NCI-H2107 treated with DMSO at 0.1 percent for 48 hours (cell line): Measurements from ENCODE around the gene BAG3.

ENCODE experiments used
- DNase-seq: peaks from one replicate; lab custom pipeline; 2025; ENCODE audit not compliant: unreplicated experiment; lab: John Stamatoyannopoulos, UW

BAG3 gene

GRCh38 chr10:119665901-119666708, 14.9 kb downstream of the BAG3 start:
- no peak for DNase-seq

DNA sequence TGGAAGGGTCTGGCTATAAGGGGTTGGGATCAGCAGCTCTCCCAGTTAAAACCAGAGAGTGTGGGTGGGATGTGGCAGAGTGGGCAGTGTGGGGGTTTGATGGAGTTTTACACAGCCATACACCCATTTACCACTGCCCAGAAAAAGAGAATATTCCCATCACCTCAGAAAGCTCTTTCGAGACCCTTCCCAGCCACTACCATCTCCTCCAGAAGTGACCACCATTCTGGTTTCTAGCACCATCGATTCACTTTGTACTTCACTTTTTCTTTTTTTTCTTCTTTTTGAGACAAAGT, 15.5 kb downstream of the BAG3 start:
- DNase-seq: no peak

DNA sequence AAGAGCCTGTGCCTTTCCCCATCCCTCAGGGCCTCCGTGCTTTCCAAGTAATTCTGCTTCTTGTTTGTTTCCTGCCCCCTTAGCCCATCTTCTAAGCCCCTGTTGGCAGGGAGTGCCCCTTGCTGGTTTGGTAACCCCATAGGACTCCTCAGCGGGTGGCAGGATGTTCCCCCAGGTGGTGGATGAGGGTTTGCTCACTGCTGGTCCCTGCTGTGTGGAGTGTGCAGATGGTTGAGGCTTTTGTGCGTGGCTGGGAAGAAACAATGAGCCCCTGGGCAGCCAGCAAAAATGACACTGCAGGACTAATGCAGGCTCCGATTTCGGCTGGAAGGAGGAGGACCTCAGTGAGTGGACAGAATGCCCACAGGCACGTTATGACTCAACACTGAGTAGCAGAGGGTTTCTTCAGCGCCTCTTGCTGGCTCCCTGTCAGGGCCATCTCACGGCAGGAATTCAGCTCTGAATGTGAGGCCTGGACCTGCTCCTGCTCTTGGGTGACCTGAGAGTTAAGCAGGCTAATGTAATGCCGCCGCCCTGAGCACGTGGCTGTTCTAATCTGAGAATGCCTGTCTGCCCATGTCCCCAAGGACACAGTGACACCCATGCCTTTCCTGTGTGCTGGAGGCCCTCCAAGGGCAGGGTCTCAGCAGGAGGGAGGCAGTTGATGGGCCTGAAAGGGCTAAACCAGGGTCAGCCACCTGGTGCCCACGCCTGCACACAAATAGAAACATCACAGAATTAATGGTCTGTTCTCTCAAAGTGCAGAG, 16.6 kb downstream of the BAG3 start:
- DNase-seq: peak; percentile 34

DNA sequence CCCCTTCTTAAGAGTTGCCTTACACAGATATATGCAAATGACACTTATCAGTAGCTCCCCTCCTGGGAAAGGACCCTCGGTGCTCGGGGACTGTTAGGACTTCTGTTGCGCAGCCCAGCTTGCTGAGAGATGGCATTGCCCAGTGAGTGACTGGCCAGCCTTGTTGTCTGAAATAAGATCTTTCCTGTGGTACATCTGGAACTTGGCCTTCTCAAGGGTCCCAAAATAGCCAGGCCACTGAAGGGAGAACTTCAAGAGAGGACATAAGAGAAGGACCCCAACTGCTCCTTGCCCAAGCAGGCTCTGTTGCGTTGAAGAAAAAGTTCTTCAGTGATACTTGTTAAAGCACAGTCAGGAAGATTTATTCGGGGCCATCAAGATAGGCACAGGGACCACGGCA, 17.3 kb downstream of the BAG3 start:
- no peak for DNase-seq

- DNase-seq: no peak
Measured at GRCh38 chr10:119669331-119669730, 18.2 kb downstream of the BAG3 start.

DNA sequence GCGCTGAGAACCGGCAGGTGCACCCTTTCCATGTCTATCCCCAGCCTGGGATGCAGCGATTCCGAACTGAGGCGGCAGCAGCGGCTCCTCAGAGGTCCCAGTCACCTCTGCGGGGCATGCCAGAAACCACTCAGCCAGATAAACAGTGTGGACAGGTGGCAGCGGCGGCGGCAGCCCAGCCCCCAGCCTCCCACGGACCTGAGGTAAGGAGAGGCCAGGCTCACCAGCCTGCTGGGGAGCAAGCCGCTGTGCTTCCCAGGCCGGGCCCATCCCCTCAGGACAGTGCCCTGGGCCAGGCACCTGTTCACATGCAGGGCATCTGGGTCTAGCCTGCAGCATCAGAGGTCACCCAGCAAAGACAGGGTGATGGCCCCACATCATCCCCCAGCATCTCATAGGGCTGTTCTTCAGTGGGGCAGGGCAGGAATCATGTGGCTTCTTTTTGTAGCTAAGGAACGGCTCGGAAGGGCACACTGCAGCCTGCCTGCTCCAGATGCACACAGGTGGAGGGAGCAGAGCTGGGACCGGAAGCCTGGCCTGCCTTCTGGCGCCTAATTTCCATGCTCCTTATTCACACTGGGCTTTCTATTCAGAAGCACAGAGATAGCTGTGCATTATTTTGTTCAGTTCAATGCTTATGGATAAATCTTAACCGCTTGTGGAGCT, 18.9 kb downstream of the BAG3 start:
- no peak for DNase-seq

- DNase-seq: no peak
Measured at GRCh38 chr10:119670717-119671116, 19.5 kb downstream of the BAG3 start.

GRCh38 chr10:119671381-119671780, 20.2 kb downstream of the BAG3 start:
- no peak for DNase-seq

DNA sequence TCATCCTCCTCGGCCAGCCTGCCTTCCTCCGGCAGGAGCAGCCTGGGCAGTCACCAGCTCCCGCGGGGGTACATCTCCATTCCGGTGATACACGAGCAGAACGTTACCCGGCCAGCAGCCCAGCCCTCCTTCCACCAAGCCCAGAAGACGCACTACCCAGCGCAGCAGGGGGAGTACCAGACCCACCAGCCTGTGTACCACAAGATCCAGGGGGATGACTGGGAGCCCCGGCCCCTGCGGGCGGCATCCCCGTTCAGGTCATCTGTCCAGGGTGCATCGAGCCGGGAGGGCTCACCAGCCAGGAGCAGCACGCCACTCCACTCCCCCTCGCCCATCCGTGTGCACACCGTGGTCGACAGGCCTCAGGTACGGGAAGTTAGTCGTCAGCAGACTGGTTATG, 21.1 kb downstream of the BAG3 start:
- no peak for DNase-seq

GRCh38 chr10:119673271-119673670, 22.1 kb downstream of the BAG3 start:
- DNase-seq: no peak

DNA sequence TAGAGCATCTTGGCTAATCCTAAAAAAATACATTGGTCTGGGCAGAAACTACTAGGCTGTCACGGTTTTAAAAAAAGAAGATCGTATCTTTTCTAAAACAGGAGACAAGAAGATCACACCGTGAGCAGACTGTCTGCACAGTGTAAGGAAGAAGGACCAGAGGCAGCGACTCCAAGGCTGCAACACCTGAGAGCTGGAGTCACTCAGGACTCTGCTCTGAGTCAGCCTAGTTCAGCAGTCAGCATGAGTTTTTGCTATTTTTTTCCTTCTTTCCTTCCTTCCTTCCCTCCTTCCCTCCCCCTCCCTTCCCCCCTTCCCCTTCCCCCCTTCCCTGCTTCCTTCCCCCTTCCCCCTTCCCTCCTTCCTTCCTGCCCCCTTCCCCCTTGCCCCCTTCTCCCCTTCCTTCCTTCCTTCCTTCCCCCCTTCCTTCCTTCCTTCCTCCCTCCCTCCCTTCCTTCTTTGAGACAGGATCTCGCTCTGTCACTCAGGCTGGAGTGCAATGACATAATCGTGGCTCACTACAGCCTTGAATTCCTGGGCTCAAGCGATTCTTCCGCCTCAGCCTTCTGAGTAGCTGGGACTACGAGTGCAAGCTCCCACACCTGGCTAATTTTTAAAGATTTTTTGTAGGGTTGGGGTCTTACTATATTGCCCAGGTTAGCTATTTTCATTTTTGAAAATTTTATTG, 24.4 kb downstream of the BAG3 start:
- DNase-seq: no peak

DNA sequence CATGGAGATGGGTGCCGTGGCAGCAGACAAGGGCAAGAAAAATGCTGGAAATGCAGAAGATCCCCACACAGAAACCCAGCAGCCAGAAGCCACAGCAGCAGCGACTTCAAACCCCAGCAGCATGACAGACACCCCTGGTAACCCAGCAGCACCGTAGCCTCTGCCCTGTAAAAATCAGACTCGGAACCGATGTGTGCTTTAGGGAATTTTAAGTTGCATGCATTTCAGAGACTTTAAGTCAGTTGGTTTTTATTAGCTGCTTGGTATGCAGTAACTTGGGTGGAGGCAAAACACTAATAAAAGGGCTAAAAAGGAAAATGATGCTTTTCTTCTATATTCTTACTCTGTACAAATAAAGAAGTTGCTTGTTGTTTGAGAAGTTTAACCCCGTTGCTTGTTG, 25.9 kb downstream of the BAG3 start:
- DNase-seq: no peak

DNA sequence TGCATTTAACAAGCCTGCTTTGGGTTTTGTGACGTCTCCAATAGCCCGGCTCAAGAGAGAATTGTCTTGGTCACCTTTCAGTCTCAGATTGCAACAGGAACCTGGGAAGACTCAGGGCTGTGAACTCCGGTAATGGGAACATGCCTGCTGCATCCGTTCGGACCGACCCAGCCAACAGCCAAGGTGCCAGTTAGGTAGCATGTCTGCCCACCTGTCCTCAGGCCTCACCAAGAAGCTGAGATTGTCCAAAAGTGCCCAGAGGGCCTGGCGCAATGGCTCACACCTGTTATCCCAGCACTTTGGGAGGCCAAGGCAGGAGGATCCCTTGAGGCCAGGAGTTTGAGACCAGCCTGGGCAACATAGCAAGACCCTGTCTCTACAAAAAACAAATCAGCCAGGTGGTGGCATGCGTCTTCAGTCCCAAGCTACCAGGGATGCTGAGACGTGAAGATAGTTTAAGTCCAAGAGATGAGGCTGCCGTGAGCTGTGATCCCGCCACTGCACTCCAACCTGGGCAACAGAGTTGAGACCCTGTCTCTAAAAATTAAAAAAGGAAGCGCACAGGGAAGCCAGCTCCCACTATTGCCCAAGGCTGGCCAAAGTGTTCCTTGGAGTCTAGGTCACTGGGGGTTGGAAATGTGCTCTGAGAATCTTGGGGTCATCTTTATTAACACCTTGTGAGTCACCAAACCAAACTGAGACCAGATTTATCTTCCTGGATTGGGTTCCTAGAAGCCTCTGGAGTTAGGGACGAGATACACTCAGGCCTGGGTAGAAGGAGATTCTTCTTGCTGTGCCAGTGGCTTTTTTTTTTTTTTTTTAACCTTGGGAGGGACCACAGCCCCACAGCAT, 26.9 kb downstream of the BAG3 start:
- no peak for DNase-seq

- DNase-seq: no peak
Measured at GRCh38 chr10:119679480-119679829, 28.3 kb downstream of the BAG3 start.

- no peak for DNase-seq
Measured at GRCh38 chr10:119680050-119680449, 28.9 kb downstream of the BAG3 start.

GRCh38 chr10:119680650-119681081, 29.5 kb downstream of the BAG3 start:
- no peak for DNase-seq

DNA sequence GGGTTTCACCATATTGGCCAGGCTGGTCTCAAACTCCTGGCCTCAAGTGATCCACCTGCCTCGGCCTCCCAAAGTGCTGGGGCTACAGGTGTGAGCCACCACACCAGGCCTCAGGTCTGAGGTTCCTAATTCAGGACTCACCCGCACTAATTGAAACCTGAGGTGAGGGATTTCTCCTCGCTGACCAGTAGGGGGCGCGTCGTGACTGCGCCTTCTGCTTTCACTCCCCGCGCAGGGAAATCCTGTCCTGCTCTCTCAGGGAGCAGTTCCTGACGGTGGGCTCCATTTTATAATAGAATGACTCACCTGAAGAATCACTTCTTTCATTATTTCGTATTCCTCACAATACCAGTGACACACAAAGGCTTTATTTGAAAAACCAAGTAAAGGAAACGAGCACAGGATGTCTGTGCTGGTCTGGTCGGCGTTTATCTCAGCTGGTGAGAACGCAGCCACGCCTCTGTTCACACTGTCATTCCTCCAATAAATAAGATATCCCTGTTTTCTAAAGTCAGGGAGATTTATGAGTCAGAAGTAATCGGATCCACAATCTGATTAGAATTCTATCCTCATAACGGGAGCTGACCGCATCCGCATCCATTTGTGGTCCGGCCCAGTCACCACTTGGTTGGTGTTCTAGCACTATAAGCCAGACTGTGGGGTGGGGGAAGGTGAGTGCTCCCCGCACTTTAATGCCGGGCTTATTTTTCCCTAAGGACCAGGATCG, 35.4 kb downstream of the BAG3 start:
- DNase-seq: peak; percentile 2

- DNase-seq: no peak
Measured at GRCh38 chr10:119687192-119688032, 36.2 kb downstream of the BAG3 start.

- DNase-seq: no peak
Measured at GRCh38 chr10:119688033-119688508, 36.9 kb downstream of the BAG3 start.
